ELF-1 (cell line): Measurements from ENCODE around the gene ZCCHC4.

Experiments
- DNase-seq: peaks from one replicate; pipeline ENCODE4 v3.0.0-alpha.2; 2016; ENCODE audit warnings: low read depth, low spot score

The ZCCHC4 gene

DNA sequence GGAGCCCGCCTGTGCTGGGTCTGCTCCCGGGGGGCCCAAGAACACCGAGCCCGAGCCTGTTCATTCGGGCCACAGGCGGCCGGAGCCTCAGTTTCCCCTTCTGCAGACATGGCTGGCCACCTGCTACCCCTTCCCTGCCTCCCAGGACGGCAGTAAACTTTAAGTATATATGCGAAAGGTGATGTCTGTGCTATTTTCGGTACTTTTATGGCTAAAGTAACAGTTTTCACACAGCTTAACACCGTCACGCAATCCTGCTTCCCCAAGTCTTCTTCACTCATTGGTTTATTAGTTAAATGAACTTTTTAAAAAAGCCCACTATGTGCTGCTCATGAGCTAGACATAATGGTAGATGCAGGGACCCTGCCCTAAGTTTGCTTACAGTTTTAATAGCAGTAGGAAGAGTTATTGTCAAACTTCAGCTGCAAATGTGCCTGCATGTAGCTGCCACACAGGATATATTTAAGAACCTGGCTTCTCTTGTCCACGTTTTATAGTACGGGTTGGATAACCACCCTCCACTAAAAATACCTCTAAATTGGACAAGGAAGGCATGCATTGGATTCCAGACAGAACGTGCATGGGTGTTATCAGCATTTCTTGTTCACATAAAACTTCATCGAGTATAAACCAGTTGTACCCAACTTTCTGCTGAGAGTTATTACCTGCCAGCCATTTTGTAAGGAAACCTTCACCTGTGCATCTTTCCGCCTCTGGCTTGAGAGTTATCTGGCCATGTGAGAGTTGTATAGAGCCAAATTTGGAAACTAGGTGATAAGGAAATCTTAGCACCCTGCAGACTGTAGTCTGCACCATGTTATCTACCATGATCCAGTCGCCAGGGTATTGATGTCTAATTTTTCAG, 65.2 kb downstream of the ZCCHC4 start:
- no peak for DNase-seq

DNA sequence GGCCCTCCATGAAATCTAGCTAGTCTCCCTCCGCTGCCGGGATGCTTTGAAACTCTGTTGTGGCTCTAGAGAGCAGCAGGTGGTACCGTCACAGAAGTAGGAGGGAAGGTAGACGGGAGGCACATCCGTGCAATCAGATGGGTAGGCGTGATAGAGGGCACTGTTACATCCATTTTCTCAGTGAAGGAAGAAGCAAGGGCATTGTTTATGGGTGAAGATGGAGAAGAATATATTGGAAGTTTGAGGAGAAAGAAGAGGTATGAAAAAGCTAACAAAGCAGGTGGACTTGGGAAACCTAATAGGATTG, 65.8 kb downstream of the ZCCHC4 start:
- DNase-seq, result no peak

- DNase-seq, result no peak
These were observed 67.0 kb downstream of the ZCCHC4 start for GRCh38 chr4:25379591-25379990.

DNA sequence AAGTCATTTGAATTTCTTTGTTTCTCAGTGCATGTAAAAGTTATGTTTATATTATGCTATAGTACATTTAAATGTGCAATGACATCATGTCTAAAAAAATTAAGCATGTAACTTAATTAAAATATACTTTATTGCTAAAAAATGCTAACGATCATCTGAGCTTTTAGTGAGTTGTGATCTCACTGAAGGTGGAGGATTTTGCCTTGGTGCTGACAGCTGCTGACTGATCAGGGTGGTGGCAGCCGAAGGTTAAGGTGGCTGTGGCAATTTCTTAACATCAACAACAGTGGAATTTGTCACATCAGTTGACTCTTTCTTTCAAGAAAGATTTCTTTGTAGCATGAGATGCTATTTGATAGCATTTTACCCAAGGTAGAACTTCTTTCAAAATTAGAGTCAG, 71.1 kb downstream of the ZCCHC4 start:
- DNase-seq, result no peak

DNA sequence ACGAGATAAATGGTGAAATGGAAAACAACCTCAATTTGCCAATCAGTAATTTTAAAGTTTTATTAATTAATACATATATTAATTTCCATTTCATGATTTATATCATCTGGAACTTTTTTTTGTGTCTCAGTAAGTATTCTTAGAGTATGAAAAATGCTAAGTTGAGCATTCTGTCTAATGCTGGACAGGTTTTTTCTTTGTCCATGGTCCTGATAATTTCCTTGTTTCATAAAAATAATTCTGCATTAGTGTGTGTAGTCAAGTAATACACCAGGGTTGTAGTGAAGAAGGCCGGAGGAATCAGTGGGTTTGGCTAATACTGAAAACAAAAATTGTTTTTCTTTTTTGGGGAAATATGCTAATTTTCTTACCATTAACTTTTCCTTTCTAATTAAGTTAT, 74.4 kb downstream of the ZCCHC4 start:
- DNase-seq, result no peak

DNA sequence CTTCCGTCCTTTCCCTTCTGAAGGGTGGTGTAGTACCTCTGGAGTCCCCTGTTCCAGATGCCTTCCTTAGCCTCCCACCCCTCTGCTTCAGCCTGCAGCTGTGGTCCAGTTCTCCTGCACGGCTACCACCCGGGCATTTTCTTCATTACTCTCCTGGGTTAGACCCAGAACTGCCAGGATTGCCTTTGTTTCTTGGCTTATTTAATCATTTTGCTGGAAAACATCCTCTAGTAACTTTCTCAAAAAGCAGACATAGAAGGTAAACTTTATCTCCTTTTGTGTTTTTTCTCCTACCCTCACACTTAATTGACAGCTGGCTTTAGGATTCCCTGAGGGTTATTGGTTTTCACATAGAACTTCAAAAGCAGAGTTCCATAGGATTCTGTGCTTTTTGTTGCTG, 84.7 kb downstream of the ZCCHC4 start:
- DNase-seq, result no peak

DNA sequence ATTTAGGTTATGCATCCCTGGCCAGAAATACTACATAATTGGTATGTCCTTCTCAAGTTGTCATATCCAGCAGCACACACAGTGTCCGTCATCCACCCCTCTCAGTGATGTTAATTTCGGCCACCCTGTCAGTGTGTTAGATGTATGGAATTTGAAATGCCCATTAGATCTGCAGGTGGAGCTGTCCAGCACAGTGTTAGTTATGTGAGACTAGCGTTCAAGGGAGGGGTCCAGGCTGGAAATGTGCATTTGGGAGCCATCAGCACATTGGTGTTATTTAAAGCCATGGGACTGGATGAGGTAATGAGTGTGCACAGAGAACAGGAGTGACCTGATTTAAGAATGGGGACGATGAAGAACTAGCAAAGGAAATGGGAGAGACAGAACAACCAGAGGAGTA, 86.9 kb downstream of the ZCCHC4 start:
- DNase-seq, result no peak

DNA sequence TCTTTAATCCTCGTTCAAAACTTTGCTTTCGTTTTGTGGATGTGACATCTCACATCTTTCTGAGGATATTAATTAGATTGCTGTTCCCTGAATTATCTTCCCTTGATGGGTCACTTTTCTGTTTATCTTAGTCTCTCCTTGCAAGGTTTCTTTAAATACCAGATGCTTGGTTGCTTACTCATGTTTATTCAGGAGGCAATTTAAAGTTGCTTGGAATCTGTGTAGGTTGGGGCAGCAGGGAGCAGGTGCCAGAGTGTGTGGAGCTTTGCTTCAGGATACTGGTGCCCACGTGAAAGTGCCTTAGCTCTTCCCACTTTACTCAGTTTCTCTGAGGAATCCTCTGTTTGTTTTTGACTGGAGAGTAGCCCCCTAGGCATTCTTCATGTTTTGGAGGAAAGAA, 88.5 kb downstream of the ZCCHC4 start:
- DNase-seq, result no peak

- DNase-seq, result no peak
These were observed 89.9 kb downstream of the ZCCHC4 start for GRCh38 chr4:25402521-25402920.

DNA sequence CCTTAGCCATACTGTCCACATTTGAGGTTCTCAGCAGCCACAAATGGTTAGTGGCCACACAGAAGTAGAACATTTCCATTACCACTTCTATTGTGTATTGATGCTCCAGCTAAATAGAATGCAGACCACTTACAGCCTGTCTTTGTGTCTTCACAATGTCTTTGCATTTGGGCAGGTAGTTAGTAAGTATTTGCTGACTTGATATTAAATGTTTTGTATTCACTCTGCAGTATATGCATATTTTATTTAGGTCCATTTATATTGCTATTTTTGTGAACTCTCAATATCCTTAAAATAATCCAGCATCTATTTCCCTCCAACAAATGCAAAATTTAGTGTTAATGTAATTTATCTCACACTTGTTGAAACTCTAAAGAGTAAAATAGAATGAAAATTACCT, 91.1 kb downstream of the ZCCHC4 start:
- no peak for DNase-seq

DNA sequence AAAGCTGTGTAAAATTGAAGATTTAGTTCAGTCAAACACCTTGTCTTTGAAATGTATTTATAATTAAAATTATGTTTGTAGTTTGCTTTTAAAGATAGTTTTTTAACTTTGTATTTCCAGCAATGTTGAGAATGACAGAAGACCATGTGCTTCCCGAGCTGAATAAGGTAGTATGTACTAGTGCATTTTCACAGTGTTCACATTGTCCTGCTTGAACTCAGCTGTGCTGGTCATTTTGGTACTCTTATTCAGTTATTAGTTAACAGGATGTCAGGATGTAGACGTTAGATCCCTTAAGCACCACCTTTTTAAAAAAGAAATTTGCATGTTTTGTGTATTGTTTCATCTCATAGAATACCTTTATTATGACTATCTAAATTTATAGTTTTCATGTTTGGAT, 92.9 kb downstream of the ZCCHC4 start:
- no peak for DNase-seq

DNA sequence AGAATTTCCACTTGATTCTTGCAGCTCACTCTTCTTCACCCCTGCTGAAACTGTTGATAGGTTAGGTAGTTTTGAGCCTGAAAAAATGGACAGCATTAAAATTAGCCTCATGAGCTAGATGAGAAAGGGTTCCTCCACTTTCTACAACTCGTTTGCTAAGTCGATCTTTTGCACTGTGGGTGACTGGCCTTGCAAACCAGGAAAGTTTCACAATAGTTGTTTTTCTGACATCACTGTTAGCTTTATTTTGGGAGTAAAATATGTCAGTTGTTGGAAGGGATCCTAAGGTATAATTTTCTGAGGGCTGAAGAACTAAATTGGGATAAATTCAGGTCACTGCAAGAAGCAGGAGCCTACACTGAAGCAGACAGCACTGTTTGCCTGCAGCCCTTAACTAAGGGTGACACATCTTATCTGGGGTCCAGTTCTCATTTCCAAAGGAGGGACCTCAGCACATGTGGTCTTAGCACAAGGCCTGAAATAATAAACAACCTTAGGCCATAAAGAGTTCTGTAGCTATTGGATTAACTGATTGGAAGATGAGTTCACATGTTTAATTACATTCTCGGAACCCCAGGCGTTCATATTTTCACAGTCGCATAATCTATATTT, 93.6 kb downstream of the ZCCHC4 start:
- DNase-seq, result no peak

GRCh38 chr4:25410820-25411529, 98.4 kb downstream of the ZCCHC4 start:
- no peak for DNase-seq

- no peak for DNase-seq
These were observed 100.7 kb downstream of the ZCCHC4 start for GRCh38 chr4:25413261-25413660.

DNA sequence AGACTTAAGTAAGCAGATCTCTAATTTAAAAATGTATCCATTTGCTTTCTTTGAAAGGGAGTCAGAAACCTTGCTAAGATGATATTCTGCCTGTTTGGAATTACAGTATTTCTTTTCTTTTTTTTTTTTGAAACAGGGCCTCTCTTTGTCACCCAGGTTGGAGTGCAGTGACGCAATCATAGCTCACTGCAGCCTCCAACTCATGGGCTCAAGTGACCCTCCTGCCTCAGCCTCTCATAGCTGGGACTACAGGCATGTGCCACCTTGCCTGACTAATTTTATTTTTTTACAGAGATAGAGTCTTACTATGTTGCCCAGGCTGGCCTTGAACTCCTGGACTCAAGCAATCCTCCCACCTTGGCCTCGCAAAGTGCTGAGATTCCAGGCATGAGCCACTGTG, 104.4 kb downstream of the ZCCHC4 start:
- no peak for DNase-seq
